Measurements from ENCODE around the gene SETDB2. TPM values are rescaled to one million over a fixed set of nuclear protein-coding genes. Genes with fewer than 3 reads are reported as not detected.

SETDB2 gene
- total RNA-seq, 1 experiment from 2014 or later, result 5.2 TPM

GRCh38 chr13:49418206-49418605 lies 25.9 kb upstream of the SETDB2 start:
- Histone ChIP-seq H2AFZ (ENCODE audit: low read depth, low read length, poor library complexity, severe bottlenecking) (no peak overlapping the region), H4K20me1 (ENCODE audit: insufficient read depth) (no peaks in the 10 kb centered on the region), H3K4me3 (replicated peaks in 1 of 2; ENCODE audit: low read depth in 1 of 2, low read length in 2 of 2) (no peak overlapping the region), H3K27ac (ENCODE audit: low read depth, low read length) (no peak overlapping the region), H3K79me2 (ENCODE audit: insufficient read depth, low read length) (no peaks in the 10 kb centered on the region), H3K9me3 (ENCODE audit: control insufficient read depth in 1 of 2, insufficient read depth in 1 of 2, low read depth in 1 of 2, low read length in 2 of 2) (no peaks in the 10 kb centered on the region), H3K4me1 (ENCODE audit: control insufficient read depth in 1 of 2, insufficient read depth in 2 of 2, low read length in 2 of 2) (peaks cover 0 to 4% of the 10 kb centered on the region in 2 experiments; a peak in 1 of 4 replicates), H3K9me2 (ENCODE audit: insufficient read depth) (no peaks in the 10 kb centered on the region), H3K27me3 (ENCODE audit: insufficient read depth, low read length) (no peaks in the 10 kb centered on the region), H3K36me3 (ENCODE audit: control insufficient read depth in 1 of 2, insufficient read depth in 2 of 2, low read length in 2 of 2) (no peaks in the 10 kb centered on the region), H3K9ac (ENCODE audit: low read length) (no peak overlapping the region), H3K4me2 (ENCODE audit: low read length) (no peak overlapping the region)
- ChIA-PET POLR2A (interaction anchor here (1.2 kb wide), 1 partner anchor 10 kb away, joined by 3 read pairs; no protein-coding TSS in a partner anchor), RAD21 (ENCODE audit: low non-redundant PET in 1 of 2, low total read pairs in 2 of 2, uncharacterized antibody in 2 of 2, unreplicated experiment in 2 of 2) (no interaction called here), CTCF (no interaction called here)
- intact Hi-C loops (cut with micrococcal nuclease), result no loop called here
- no peak for ATAC-seq
- no TSS peak for BruUV-seq (replicated peaks)
- no peak for TF ChIP-seq POLR2A (IDR thresholded peaks at IDR 0.05; ENCODE audit: borderline replicate concordance, extremely low read depth, insufficient read depth, insufficient read length)
- TF ChIP-seq POLR2AphosphoS5 (IDR thresholded peaks at IDR 0.05; ENCODE audit: low read depth, low read length), result no peak
- DNase-seq (ENCODE audit: low read depth, low spot score), result no peak

DNA sequence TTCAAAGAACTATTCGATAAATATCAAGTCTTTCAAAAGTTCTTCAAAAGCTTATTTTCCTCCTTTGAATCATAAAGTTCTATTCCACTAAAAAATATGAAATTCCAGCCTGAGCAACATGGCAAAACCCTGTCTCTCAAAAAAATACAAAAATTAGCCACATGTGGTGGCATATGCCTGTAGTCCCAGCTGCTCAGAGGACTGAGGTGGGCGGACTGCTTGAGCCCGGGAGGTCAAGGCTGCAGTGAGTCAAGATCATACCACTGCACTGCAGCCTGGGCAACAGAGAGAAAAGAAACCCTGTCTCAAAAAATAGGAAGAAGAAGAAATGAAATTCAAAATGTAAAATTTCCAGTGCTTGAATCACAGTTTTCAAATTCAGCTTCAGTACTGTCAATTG lies 24.8 kb upstream of the SETDB2 start:
- no peak for TF ChIP-seq JUND (IDR thresholded peaks at IDR 0.05)
- TF ChIP-seq CBX3 (IDR thresholded peaks at IDR 0.05; ENCODE audit: low read depth), result no peak
- no peak for TF ChIP-seq EGR1 (IDR thresholded peaks at IDR 0.05; ENCODE audit: low read depth)
- no peak for TF ChIP-seq ELF1 (IDR thresholded peaks at IDR 0.05; ENCODE audit: borderline replicate concordance, low read depth)
- no peak for TF ChIP-seq TCF7L2 (IDR thresholded peaks at IDR 0.05; ENCODE audit: borderline replicate concordance, extremely low read depth, insufficient read depth, insufficient read length)
- no peak for TF ChIP-seq POLR2AphosphoS5 (IDR thresholded peaks at IDR 0.05; ENCODE audit: low read depth, low read length)
- TF ChIP-seq, protein P1, sequence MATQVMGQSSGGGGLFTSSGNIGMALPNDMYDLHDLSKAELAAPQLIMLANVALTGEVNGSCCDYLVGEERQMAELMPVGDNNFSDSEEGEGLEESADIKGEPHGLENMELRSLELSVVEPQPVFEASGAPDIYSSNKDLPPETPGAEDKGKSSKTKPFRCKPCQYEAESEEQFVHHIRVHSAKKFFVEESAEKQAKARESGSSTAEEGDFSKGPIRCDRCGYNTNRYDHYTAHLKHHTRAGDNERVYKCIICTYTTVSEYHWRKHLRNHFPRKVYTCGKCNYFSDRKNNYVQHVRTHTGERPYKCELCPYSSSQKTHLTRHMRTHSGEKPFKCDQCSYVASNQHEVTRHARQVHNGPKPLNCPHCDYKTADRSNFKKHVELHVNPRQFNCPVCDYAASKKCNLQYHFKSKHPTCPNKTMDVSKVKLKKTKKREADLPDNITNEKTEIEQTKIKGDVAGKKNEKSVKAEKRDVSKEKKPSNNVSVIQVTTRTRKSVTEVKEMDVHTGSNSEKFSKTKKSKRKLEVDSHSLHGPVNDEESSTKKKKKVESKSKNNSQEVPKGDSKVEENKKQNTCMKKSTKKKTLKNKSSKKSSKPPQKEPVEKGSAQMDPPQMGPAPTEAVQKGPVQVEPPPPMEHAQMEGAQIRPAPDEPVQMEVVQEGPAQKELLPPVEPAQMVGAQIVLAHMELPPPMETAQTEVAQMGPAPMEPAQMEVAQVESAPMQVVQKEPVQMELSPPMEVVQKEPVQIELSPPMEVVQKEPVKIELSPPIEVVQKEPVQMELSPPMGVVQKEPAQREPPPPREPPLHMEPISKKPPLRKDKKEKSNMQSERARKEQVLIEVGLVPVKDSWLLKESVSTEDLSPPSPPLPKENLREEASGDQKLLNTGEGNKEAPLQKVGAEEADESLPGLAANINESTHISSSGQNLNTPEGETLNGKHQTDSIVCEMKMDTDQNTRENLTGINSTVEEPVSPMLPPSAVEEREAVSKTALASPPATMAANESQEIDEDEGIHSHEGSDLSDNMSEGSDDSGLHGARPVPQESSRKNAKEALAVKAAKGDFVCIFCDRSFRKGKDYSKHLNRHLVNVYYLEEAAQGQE (IDR thresholded peaks at IDR 0.05; ENCODE audit: low read depth), result no peak
- TF ChIP-seq CTCF (IDR thresholded peaks at IDR 0.05 in 2 of 3, conservative IDR thresholded peaks at IDR 0.05 in 1 of 3; ENCODE audit: borderline replicate concordance in 1 of 3, insufficient read depth in 1 of 3, low read depth in 2 of 3, low read length in 2 of 3), result no peak
- no peak for TF ChIP-seq MAX (IDR thresholded peaks at IDR 0.05)
- TF ChIP-seq RAD21 (IDR thresholded peaks at IDR 0.05; ENCODE audit: low read depth), result no peak
- no peak for TF ChIP-seq YY1 (IDR thresholded peaks at IDR 0.05; ENCODE audit: extremely low read depth, insufficient replicate concordance, low read depth, low read length)
- no peak for TF ChIP-seq FOSL1 (IDR thresholded peaks at IDR 0.05; ENCODE audit: low read depth)
- no TSS peak for BruUV-seq (replicated peaks)
- Histone ChIP-seq H3K9ac (ENCODE audit: low read length) (no peak overlapping the region), H3K4me2 (ENCODE audit: low read length) (no peak overlapping the region), H3K79me2 (ENCODE audit: insufficient read depth, low read length) (no peaks in the 10 kb centered on the region), H3K4me1 (ENCODE audit: control insufficient read depth in 1 of 2, insufficient read depth in 2 of 2, low read length in 2 of 2) (peaks cover 0 to 4% of the 10 kb centered on the region in 2 experiments; a peak in 1 of 4 replicates), H3K9me3 (ENCODE audit: control insufficient read depth in 1 of 2, insufficient read depth in 1 of 2, low read depth in 1 of 2, low read length in 2 of 2) (no peaks in the 10 kb centered on the region), H3K4me3 (replicated peaks in 1 of 2; ENCODE audit: low read depth in 1 of 2, low read length in 2 of 2) (no peak overlapping the region), H3K27ac (ENCODE audit: low read depth, low read length) (no peak overlapping the region), H3K27me3 (ENCODE audit: insufficient read depth, low read length) (no peaks in the 10 kb centered on the region), H3K9me2 (ENCODE audit: insufficient read depth) (no peaks in the 10 kb centered on the region), H3K36me3 (ENCODE audit: control insufficient read depth in 1 of 2, insufficient read depth in 2 of 2, low read length in 2 of 2) (no peaks in the 10 kb centered on the region), H4K20me1 (ENCODE audit: insufficient read depth) (no peaks in the 10 kb centered on the region), H2AFZ (ENCODE audit: low read depth, low read length, poor library complexity, severe bottlenecking) (no peak overlapping the region)
- ChIA-PET CTCF (no interaction called here), RAD21 (ENCODE audit: low non-redundant PET in 1 of 2, low total read pairs in 2 of 2, uncharacterized antibody in 2 of 2, unreplicated experiment in 2 of 2) (no interaction called here), POLR2A (interaction anchor here (1.2 kb wide), 1 partner anchor 9 kb away, joined by 3 read pairs; no protein-coding TSS in a partner anchor)
- no peak for DNase-seq (ENCODE audit: low read depth, low spot score)
- intact Hi-C loops (cut with micrococcal nuclease), result no loop called here
- ATAC-seq, result no peak
